BLaER1 (cell line): ENCODE results near the gene MESD.

Experiments used
- H3K27ac ChIP-seq: shearing (Covaris generic); formaldehyde crosslinking; 2 replicates; pipeline ENCODE4 v1.8.1; 2022
- H3K27me3 ChIP-seq: shearing (Covaris generic); formaldehyde crosslinking; 2 replicates; pipeline ENCODE4 v1.8.1; 2022
- H3K36me3 ChIP-seq: shearing (Covaris generic); formaldehyde crosslinking; 2 replicates; pipeline ENCODE4 v1.8.1; 2022
- H3K4me1 ChIP-seq: shearing (Covaris generic); formaldehyde crosslinking; 2 replicates; pipeline ENCODE4 v1.8.1; 2022
- H3K4me2 ChIP-seq: shearing (Covaris generic); formaldehyde crosslinking; 2 replicates; pipeline ENCODE4 v1.8.1; 2022
- H3K4me3 ChIP-seq: shearing (Covaris generic); formaldehyde crosslinking; 2 replicates; pipeline ENCODE4 v1.8.1; 2022
- H3K9ac ChIP-seq: shearing (Covaris generic); formaldehyde crosslinking; 2 replicates; pipeline ENCODE4 v1.8.1; 2022
- H3K9me3 ChIP-seq: shearing (Covaris generic); formaldehyde crosslinking; 2 replicates; pipeline ENCODE4 v1.8.1; 2022
- H4K20me1 ChIP-seq: shearing (Covaris generic); formaldehyde crosslinking; 2 replicates; pipeline ENCODE4 v1.8.1; 2022
- Cebpa-rat ChIP-seq: shearing (Covaris generic); IDR thresholded peaks from 2 replicates; pipeline ENCODE4 v1.8.1; 2022

Gene MESD

GRCh38 chr15:80979538-80980200 lies 9.9 kb downstream of the MESD start:
- no peak overlapping the region for H3K27ac ChIP-seq
- H4K20me1 ChIP-seq = peaks cover 85% of the 10 kb centered on the region
- H3K27me3 ChIP-seq = no peaks in the 10 kb centered on the region
- H3K9ac ChIP-seq = no peak overlapping the region
- H3K9me3 ChIP-seq = no peaks in the 10 kb centered on the region
- H3K4me2 ChIP-seq = no peak overlapping the region
- no peak overlapping the region for H3K4me3 ChIP-seq
- H3K4me1 ChIP-seq = peaks cover 4% of the 10 kb centered on the region; the same call in 1 of the 2 replicates
- H3K36me3 ChIP-seq = peaks cover 79% of the 10 kb centered on the region
- TF ChIP-seq Cebpa-rat = no peak

DNA sequence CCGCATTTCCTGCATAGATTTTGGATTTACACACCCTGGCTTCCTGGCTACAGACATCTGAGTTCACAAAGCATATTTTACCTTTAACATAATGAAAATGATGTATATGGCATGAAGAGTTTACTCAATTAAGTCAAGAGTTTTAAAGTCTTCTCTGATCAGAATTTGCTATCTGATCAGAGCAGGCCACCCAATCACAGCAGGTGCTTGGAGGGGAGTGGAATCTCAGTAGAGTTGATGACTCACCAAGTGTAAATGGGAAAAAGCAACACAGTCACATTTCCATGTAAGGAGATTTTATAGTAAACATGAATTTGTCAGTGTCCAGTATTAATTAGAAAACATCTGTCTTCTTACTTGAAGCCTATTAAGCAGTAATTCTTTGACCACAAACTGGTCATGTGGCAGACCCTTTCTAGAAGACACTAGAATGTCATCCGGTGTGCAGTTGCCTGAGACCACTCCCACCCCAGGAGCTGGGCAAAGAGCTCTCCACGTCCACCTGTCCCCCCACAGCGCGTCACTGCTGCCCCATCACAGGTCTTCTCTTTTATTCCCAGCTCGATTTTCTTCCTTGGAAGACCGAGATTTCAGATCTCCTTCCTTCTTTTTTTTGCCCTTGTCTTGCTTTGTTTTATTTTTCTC lies 10.8 kb downstream of the MESD start:
- Histone ChIP-seq H4K20me1 (peaks cover 81% of the 10 kb centered on the region), H3K4me2 (no peak overlapping the region), H3K36me3 (peaks cover 83% of the 10 kb centered on the region), H3K27me3 (no peaks in the 10 kb centered on the region), H3K9me3 (no peaks in the 10 kb centered on the region), H3K9ac (no peak overlapping the region), H3K27ac (no peak overlapping the region), H3K4me1 (no peaks in the 10 kb centered on the region), H3K4me3 (no peak overlapping the region)
- TF ChIP-seq Cebpa-rat = no peak

- H3K9ac ChIP-seq = no peak overlapping the region
Observed at GRCh38 chr15:80977627-80978036, 12.0 kb downstream of the MESD start.

GRCh38 chr15:80976851-80977250 lies 12.8 kb downstream of the MESD start:
- Histone ChIP-seq H3K9ac (no peak overlapping the region), H3K27ac (no peak overlapping the region), H3K36me3 (peaks cover 84% of the 10 kb centered on the region), H3K4me1 (no peaks in the 10 kb centered on the region), H3K27me3 (no peaks in the 10 kb centered on the region), H3K9me3 (no peaks in the 10 kb centered on the region), H3K4me3 (no peak overlapping the region), H4K20me1 (peaks cover 80% of the 10 kb centered on the region), H3K4me2 (no peak overlapping the region)
- TF ChIP-seq Cebpa-rat = no peak

More at GRCh38 chr15:80977627-80978036, 12.0 kb downstream of the MESD start:
- no peak for TF ChIP-seq Cebpa-rat
- no peak overlapping the region for H3K27ac ChIP-seq
- H3K27me3 ChIP-seq = no peaks in the 10 kb centered on the region
- no peaks in the 10 kb centered on the region for H3K9me3 ChIP-seq
- no peaks in the 10 kb centered on the region for H3K4me1 ChIP-seq
- peaks cover 85% of the 10 kb centered on the region for H3K36me3 ChIP-seq
- H4K20me1 ChIP-seq = peaks cover 82% of the 10 kb centered on the region
- no peak overlapping the region for H3K4me2 ChIP-seq
- H3K4me3 ChIP-seq = no peak overlapping the region

DNA sequence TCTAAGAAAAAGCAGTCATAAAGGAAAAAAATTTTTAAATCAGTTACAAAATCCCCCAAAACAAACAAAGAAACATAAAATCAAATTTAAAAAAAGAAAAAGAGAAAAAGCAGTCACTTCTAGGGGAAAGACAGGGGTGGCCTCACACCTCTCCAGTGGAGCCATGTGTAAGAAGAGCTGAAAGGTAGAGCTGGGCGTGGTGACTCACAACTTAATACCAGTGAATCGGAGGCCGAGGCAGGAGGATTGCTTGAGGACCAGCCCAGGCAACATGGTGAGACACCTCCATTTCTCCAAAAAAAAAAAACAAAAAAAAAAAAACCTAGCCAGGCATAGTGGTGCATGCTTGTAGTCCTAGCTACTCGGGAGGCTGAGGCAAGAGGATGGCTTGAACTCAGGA lies 14.7 kb downstream of the MESD start:
- H3K4me2 ChIP-seq = no peak overlapping the region
- H3K36me3 ChIP-seq = peaks cover 73% of the 10 kb centered on the region
- H4K20me1 ChIP-seq = peaks cover 90% of the 10 kb centered on the region
- H3K9ac ChIP-seq = no peak overlapping the region
- no peak for TF ChIP-seq Cebpa-rat
- no peaks in the 10 kb centered on the region for H3K27me3 ChIP-seq
- H3K9me3 ChIP-seq = no peaks in the 10 kb centered on the region
- no peak overlapping the region for H3K27ac ChIP-seq
- H3K4me3 ChIP-seq = no peak overlapping the region
- no peaks in the 10 kb centered on the region for H3K4me1 ChIP-seq

DNA sequence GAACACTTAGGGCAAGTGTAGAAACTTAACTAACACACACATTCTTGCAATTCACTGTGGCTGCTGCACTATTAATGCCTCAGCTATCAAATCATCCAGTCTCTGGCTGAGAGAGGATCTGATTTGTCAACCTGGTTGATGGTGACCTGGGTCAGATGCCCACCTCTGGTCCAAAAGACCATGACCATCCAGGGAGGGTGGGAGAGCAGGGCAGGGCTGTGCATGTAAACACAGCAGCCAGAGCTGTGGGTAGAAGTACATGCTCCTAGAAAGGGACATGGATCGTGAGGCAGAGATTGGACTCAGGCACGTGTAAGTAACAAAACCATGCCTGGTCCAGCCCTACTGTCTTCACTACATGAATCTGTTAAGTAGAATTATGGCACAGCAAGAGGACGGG lies 17.3 kb downstream of the MESD start:
- H4K20me1 ChIP-seq = peaks cover 63% of the 10 kb centered on the region
- H3K4me1 ChIP-seq = no peaks in the 10 kb centered on the region
- no peak for TF ChIP-seq Cebpa-rat
- H3K4me2 ChIP-seq = no peak overlapping the region
- no peak overlapping the region for H3K9ac ChIP-seq
- no peaks in the 10 kb centered on the region for H3K9me3 ChIP-seq
- no peak overlapping the region for H3K27ac ChIP-seq
- H3K36me3 ChIP-seq = peaks cover 72% of the 10 kb centered on the region
- H3K27me3 ChIP-seq = no peaks in the 10 kb centered on the region
- H3K4me3 ChIP-seq = no peak overlapping the region

DNA sequence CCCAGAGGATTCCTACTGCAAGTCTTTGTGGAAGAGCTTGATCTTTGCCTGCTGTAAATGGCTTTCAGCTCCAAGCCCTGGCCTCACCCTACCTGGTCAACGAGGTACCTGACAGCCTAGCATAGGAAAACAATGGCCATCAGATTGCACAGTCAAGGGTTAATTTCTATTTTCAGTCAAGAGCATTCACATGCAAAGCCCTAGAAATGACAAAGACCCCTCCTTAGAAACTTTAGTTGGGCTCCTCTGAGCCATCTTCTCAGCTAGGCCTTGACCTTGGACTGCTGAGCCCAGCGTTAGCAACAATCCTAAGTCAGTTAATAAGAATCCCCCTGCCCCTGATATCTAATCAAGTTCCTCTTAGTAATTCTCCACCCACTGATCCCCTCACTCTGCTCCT lies 18.5 kb downstream of the MESD start:
- Histone ChIP-seq H3K36me3 (peaks cover 66% of the 10 kb centered on the region), H3K4me3 (no peak overlapping the region), H3K27me3 (no peaks in the 10 kb centered on the region), H3K9me3 (no peaks in the 10 kb centered on the region), H3K9ac (no peak overlapping the region), H3K4me2 (no peak overlapping the region), H3K4me1 (no peaks in the 10 kb centered on the region), H3K27ac (no peak overlapping the region), H4K20me1 (peaks cover 52% of the 10 kb centered on the region)
- no peak for TF ChIP-seq Cebpa-rat

- no peaks in the 10 kb centered on the region for H3K27me3 ChIP-seq
- no peak overlapping the region for H3K9ac ChIP-seq
- no peak overlapping the region for H3K4me3 ChIP-seq
- H4K20me1 ChIP-seq = peaks cover 47% of the 10 kb centered on the region
- TF ChIP-seq Cebpa-rat = no peak
- H3K4me2 ChIP-seq = no peak overlapping the region
- no peaks in the 10 kb centered on the region for H3K4me1 ChIP-seq
- no peaks in the 10 kb centered on the region for H3K9me3 ChIP-seq
- H3K36me3 ChIP-seq = peaks cover 61% of the 10 kb centered on the region
- no peak overlapping the region for H3K27ac ChIP-seq
Observed at GRCh38 chr15:80970658-80971057, 19.0 kb downstream of the MESD start.

GRCh38 chr15:80970018-80970657 lies 19.5 kb downstream of the MESD start:
- H3K36me3 ChIP-seq = peaks cover 59% of the 10 kb centered on the region
- H3K4me3 ChIP-seq = no peak overlapping the region
- no peak overlapping the region for H3K9ac ChIP-seq
- no peak overlapping the region for H3K27ac ChIP-seq
- H4K20me1 ChIP-seq = peaks cover 42% of the 10 kb centered on the region
- H3K9me3 ChIP-seq = 0 out of 2 replicates have a peak, but pooled peaks cover under 1% of the 10 kb centered on the region
- no peak overlapping the region for H3K4me2 ChIP-seq
- no peaks in the 10 kb centered on the region for H3K4me1 ChIP-seq
- TF ChIP-seq Cebpa-rat = no peak
- no peaks in the 10 kb centered on the region for H3K27me3 ChIP-seq

- Histone ChIP-seq H3K9ac (no peak overlapping the region), H4K20me1 (peaks cover 39% of the 10 kb centered on the region), H3K4me1 (no peaks in the 10 kb centered on the region), H3K27me3 (no peaks in the 10 kb centered on the region), H3K27ac (no peak overlapping the region), H3K4me2 (no peak overlapping the region), H3K9me3 (peaks cover 9% of the 10 kb centered on the region), H3K36me3 (peaks cover 59% of the 10 kb centered on the region), H3K4me3 (no peak overlapping the region)
- no peak for TF ChIP-seq Cebpa-rat
Observed at GRCh38 chr15:80969316-80969715, 20.3 kb downstream of the MESD start.
